Measurements from ENCODE around the gene DDRGK1. TPM values are rescaled to one million over a fixed set of nuclear protein-coding genes. Genes with fewer than 3 reads are reported as not detected.
"Not testable (repeated sequence)": the region's sequence is repeated elsewhere in the genome, so short reads cannot be mapped to it uniquely, and the experiment has no call there.

DDRGK1 gene
- polyA plus RNA-seq, 1 donor from 2014 or later, result 52.1 TPM

DNA sequence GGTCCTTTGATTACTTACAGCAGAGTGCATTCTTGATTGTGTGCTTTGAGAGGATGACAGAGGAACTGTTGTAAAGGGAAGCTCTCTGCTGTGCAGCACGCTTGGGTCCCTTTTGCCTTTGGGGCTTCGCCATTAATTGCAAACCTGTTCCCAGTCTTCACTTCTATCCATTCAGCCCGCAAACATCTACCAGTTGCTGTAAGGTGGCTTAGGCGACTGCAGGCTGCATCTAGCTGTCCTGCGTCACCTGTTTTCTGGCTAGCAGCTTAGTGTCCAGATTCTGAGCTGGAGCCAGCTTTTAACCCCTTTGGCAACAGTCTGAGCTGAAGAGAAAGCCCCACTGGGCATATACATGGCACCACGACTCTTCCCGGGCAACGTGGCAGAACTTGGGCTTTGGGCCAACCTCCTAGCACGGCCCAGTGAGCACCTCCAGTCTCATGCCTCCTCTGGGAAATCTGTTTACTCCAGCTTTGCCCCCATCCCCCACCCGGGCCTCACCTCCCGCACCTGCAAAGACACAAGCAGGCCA lies 42.3 kb downstream of the DDRGK1 start:
- Mint-ChIP-seq H3K4me1 (peaks cover 20 to 25% (median 21%) of the 10 kb centered on the region in 3 donors), H3K27me3 (peaks cover 7% of the 10 kb centered on the region), H3K36me3 (no peaks in the 10 kb centered on the region), H3K9me3 (no peaks in the 10 kb centered on the region), H3K4me3 (peak overlapping the region in 2 of 4 donors; percentile 50 to 87), H3K27ac (peak overlapping the region in 1 of 3 donors; percentile 85)

DNA sequence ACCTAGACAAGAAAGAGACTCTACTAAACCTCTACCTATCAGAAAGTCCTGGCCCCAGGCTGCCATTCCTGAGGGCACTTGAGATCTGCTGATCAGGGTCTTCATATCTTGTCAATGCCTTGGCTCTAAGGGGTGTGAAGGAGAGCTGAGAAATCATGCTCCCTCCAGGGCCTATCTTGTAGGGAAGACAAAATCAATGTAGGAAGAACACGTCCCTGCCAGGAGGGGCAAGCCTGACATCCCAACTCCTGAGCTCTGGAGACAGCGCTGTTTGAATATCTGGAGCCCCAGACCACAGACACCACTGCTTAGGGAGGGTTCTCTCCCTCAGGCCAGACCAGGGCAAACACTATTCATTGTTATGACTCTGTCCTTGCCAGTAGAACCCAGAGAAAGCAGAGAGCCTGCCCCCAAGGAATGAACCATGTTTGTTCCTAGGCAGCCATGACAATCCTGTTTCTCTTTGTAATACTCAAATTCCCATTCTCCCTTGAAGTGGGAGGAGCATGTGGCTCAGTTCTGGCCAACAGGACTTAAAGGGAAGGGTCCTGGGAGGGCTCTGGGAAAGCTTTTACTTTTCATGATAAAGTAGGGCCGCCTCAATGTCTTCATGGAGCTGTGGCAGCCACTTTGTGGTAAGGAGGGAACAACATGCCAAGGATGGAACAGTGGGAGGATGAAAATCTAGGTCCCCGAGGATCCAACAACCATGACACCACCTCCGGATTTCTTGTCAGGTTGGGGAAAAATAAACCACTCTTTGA lies 43.0 kb downstream of the DDRGK1 start:
- peak overlapping the region in 2 of 3 donors; percentile 52 to 85 for H3K27ac Mint-ChIP-seq
- peaks cover 26 to 32% (median 27%) of the 10 kb centered on the region in 3 donors for H3K4me1 Mint-ChIP-seq
- no peaks in the 10 kb centered on the region for H3K36me3 Mint-ChIP-seq
- no peaks in the 10 kb centered on the region for H3K9me3 Mint-ChIP-seq
- H3K27me3 Mint-ChIP-seq, result peaks cover 7% of the 10 kb centered on the region
- peak overlapping the region; percentile 50 to 87 (median 71) for H3K4me3 Mint-ChIP-seq

DNA sequence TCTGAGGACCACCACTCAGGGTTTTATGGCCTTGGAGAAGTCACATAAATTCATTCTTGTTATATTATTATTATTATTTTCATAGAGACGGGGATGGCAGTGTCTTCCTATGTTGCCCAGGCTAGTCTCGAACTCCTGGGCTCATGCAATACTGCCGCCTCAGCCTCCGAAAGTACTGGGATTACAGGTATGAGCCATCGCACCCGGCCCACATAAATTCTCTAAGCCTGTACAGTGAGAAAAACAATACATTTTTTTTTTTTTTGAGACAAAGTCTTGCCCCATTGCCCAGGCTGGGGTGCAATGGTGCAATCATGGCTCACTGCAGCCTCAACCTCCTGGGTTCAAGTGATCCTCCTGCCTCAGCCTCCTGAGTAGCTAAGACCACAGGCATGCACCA lies 44.1 kb downstream of the DDRGK1 start:
- H3K36me3 Mint-ChIP-seq, result no peaks in the 10 kb centered on the region
- H3K27ac Mint-ChIP-seq, result peak overlapping the region; percentile 67 to 97 (median 85)

DNA sequence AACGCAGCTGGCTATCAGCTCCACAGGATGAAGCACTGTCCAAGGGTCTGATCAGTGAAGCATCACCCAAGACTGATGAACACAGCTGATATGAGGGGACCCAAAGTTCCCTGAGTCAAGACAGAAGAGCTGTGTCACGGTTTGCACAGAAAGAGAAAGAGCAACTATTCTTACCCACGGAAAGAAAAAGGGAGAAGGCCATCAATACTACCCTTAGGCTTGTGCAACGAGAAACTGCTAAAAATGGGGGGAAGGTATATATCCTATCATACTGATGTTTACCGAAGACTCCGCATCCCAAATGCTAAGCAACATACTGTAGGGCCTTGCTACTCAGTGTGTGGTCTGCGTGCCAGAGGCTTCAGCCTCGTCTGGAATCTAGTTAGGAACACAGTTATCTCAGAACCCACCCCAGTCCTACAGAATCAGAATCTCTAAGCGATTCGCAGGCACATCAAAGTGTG lies 45.5 kb downstream of the DDRGK1 start:
- H3K36me3 Mint-ChIP-seq, result no peaks in the 10 kb centered on the region
- H3K27me3 Mint-ChIP-seq, result peaks cover 2% of the 10 kb centered on the region
- H3K4me3 Mint-ChIP-seq, result peak overlapping the region; percentile 95 to 99 (median 96)
- H3K4me1 Mint-ChIP-seq, result peaks cover 38 to 41% (median 40%) of the 10 kb centered on the region in 3 donors
- H3K27ac Mint-ChIP-seq, result peak overlapping the region; percentile 95 to 97 (median 96)
- no peaks in the 10 kb centered on the region for H3K9me3 Mint-ChIP-seq

More for the DNA sequence above, 44.1 kb downstream of the DDRGK1 start:
- Mint-ChIP-seq H3K9me3 (no peaks in the 10 kb centered on the region), H3K4me3 (peak overlapping the region; percentile 63 to 95 (median 83)), H3K4me1 (peaks cover 35 to 39% (median 36%) of the 10 kb centered on the region in 3 donors), H3K27me3 (peaks cover 2% of the 10 kb centered on the region)

DNA sequence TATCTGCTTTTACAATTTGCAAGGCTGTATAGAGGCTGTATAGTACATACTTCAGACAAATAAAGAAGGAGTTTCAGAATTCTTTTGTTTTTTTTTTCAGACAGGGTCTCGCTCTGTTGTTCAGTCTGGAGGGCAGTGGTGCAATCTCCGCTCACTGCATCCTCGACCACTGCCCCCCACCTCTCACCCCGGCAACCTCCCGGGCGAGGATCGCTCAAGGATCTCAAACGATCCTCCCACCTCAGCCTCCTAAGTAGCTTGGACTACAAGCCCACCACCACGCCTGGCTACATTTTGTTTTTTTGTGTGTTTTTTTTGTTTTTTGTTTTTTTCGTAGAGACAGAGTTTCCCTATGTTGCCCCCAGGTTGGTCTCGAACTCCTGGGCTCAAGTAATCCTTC lies 46.7 kb downstream of the DDRGK1 start:
- Mint-ChIP-seq H3K36me3 (no peaks in the 10 kb centered on the region), H3K4me3 (peak overlapping the region; percentile 63 to 83 (median 72)), H3K9me3 (no peaks in the 10 kb centered on the region), H3K4me1 (peaks cover 42 to 53% (median 50%) of the 10 kb centered on the region in 3 donors), H3K27me3 (no peaks in the 10 kb centered on the region), H3K27ac (peak overlapping the region; percentile 65 to 80 (median 71))

DNA sequence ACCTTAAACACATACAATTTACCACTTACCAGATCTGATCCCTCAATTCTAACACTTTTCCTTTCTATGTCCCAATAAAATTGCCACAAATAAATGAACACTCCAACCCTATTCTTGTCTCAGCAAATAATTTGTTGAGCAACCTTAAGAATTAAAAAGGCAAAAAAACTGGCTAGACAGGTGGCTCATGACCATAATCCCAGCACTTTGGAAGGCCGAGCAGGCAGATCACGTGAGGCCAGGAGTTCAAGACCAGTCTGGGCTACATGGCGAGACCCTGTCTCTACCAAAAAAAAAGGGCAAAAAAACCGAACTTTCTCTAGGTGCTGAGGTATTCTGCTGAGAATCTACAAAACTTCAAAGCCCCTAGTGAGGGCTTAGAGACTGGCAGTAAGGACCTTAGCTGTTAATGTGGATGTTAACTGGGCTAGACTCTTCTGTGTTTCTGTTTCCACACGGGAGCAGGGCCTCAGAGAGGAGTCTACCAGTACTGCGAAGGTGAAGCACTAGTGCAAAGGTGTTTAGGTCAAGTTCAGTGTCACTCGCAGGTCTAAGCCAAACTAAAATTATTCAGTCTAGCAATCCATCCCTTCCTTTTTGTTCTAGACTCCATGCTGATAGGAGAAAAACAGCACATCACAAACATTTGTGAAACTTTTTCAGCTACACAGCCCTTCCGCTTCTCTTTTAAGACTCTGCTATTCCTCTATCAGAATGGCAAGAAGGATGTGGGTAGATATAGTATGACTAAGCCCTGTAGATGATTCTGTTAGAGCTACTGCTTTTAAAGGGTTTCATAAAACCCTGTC lies 47.5 kb downstream of the DDRGK1 start:
- Mint-ChIP-seq H3K27ac (peak overlapping the region; percentile 65 to 80 (median 71)), H3K4me1 (peaks cover 44 to 54% (median 53%) of the 10 kb centered on the region in 3 donors), H3K4me3 (peak overlapping the region; percentile 66 to 83 (median 74)), H3K36me3 (no peaks in the 10 kb centered on the region), H3K27me3 (no peaks in the 10 kb centered on the region), H3K9me3 (no peaks in the 10 kb centered on the region)

DNA sequence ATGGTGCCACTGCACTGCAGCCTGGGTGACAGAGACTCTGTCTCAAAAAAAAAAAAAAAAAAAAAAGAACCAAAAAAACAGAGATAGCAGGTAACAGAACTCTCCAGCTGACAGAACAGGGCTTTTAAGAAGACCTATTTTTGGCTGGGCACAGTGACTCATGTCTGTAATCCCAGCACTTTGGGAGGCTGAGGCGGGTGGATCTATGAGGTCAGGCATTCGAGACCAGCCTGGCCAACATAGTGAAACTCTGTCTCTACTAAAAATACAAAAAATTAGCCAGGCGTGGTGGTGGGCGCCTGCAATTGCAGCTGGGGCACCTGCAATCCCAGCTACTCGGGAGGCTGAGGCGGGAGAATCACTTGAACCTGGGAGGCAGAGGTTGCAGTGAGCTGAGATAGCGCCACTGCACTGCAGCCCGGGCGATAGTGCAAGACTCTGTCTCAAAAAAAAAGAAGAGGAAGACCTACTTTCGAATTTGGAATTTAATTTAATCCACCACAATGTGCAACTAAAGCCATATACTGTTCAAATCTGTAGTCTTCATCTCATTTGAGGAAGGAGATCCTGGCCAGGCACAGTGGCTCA lies 52.3 kb downstream of the DDRGK1 start:
- peak overlapping the region in 2 of 3 donors; percentile 21 to 82 for H3K27ac Mint-ChIP-seq
- H3K4me3 Mint-ChIP-seq, result peak overlapping the region in 1 of 4 donors; percentile 37
- H3K9me3 Mint-ChIP-seq, H3K36me3 Mint-ChIP-seq, H3K27me3 Mint-ChIP-seq: not testable (repeated sequence)
- H3K4me1 Mint-ChIP-seq, result peaks cover 31 to 45% (median 45%) of the 10 kb centered on the region in 3 donors

DNA sequence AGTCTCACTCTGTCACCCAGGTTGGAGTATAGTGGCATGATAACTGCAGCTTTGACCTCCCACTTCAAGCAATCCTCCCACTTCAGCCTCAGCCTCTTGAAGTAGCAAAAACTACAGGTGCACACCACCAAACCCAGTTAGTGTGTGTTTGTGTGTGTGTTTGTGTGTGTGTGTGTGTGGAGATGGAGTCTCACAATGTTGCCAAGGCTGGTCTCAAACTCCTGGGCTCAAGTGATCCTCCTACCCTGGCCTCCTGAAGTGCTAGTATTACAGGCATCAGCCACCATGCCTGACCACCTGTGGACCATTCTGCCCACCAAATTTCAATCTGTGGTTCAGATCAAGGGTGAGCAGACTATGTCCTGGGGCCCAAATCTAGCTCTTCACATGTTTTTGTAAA lies 53.6 kb downstream of the DDRGK1 start:
- peaks cover 3% of the 10 kb centered on the region for H3K36me3 Mint-ChIP-seq
- H3K27me3 Mint-ChIP-seq, result no peaks in the 10 kb centered on the region
- H3K9me3 Mint-ChIP-seq, result no peaks in the 10 kb centered on the region
- no peak overlapping the region for H3K4me3 Mint-ChIP-seq
- H3K27ac Mint-ChIP-seq, result peak overlapping the region in 1 of 3 donors; percentile 28
- H3K4me1 Mint-ChIP-seq, result peaks cover 21 to 36% (median 36%) of the 10 kb centered on the region in 3 donors

DNA sequence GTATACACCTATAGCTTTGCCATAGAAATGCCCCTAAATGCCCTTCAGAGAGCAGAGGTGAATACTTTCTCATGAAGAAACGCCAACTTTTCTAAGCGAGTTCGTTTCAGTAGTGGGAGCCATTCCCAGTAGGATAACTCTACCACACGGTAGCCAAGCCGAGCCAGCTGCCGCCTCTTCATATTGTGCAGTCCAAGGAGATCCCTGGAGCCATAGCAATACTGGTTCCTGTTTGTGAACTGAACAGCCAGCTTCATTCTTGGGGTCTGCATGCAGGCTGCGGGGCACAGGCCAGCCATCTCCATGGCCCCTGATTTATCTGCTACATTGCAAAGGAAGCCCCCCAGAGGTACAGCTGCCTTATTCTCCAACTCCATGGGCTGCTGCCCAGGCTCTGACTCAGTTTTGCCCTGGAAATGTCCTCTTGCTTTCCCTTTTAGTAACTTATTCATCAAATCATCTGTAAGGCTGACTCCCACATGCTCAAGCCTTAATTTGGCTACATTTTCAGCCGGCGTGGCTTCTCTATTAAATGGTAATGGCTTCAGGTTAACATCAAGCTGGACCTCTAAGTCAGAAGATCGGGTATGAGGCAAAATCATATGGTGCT lies 57.6 kb downstream of the DDRGK1 start:
- H3K27me3 Mint-ChIP-seq, result no peaks in the 10 kb centered on the region
- peaks cover 8% of the 10 kb centered on the region for H3K36me3 Mint-ChIP-seq
- peak overlapping the region in 1 of 3 donors; percentile 23 for H3K27ac Mint-ChIP-seq
- H3K4me3 Mint-ChIP-seq, result no peak overlapping the region
- peaks cover 11 to 26% (median 18%) of the 10 kb centered on the region in 3 donors for H3K4me1 Mint-ChIP-seq
- no peaks in the 10 kb centered on the region for H3K9me3 Mint-ChIP-seq

DNA sequence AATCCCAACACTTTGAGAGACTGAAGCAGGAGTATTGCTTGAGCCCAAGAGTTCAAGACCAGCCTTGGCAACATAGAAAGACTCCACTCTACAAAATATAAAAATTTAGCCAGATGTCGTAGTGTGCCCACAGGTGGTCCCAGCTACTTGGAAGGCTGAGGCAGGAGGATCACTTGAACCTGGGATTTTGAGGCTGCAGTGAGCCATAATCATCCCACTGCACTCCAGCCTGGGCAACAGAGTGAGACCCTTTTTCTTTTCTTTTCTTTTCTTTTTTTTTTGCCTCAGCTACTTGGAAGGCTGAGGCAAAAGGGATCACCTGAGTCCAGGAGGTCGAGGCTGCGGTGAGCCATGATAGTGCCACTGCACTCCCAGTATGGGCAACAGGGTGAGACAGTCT lies 62.7 kb downstream of the DDRGK1 start:
- no peak overlapping the region for H3K27ac Mint-ChIP-seq
- H3K27me3 Mint-ChIP-seq, result no peaks in the 10 kb centered on the region
- H3K4me3 Mint-ChIP-seq, result no peak overlapping the region
- H3K4me1 Mint-ChIP-seq, result peaks cover 5 to 14% (median 9%) of the 10 kb centered on the region in 3 donors
- peaks cover 10% of the 10 kb centered on the region for H3K36me3 Mint-ChIP-seq
- no peaks in the 10 kb centered on the region for H3K9me3 Mint-ChIP-seq

Other genes starting within 250 kb of the DDRGK1 start
- gene GNRH2, start 161.1 kb downstream of the DDRGK1 start, polyA plus RNA-seq, result not detected
- 84.4 TPM for gene MRPS26, start 158.6 kb downstream of the DDRGK1 start, polyA plus RNA-seq
- gene OXT, start 133.1 kb downstream of the DDRGK1 start, polyA plus RNA-seq, result 0.59 TPM
- not detected for gene AVP, start 120.0 kb downstream of the DDRGK1 start, polyA plus RNA-seq
- 13.6 TPM for gene FASTKD5, start 44.8 kb downstream of the DDRGK1 start, polyA plus RNA-seq
- 6.9 TPM for gene UBOX5, start 44.8 kb downstream of the DDRGK1 start, polyA plus RNA-seq
- 0.45 TPM for gene LZTS3, start 31.1 kb downstream of the DDRGK1 start, polyA plus RNA-seq
- gene ITPA, start 4.8 kb upstream of the DDRGK1 start, polyA plus RNA-seq, result 49.3 TPM
- not detected for gene SLC4A11, start 34.5 kb upstream of the DDRGK1 start, polyA plus RNA-seq
- gene DNAAF9, start 203.0 kb upstream of the DDRGK1 start, polyA plus RNA-seq, result 0.97 TPM

Measured in IgD-negative memory B cell (primary cell).